Effector CD8-positive, alpha-beta T cell (primary cell): ENCODE data around the gene ZNF138.

Experiments used
- DNase-seq: peaks from one replicate; lab custom pipeline; 2025; lab: John Stamatoyannopoulos, UW

Gene ZNF138

GRCh38 chr7:64875258-64875657 lies 81.0 kb downstream of the ZNF138 start:
- DNase-seq: no peak

GRCh38 chr7:64875658-64876406 lies 81.6 kb downstream of the ZNF138 start:
- no peak for DNase-seq

- DNase-seq: peak; percentile 57
Observed at GRCh38 chr7:64876792-64877713, 82.8 kb downstream of the ZNF138 start.

GRCh38 chr7:64877714-64878610 lies 83.7 kb downstream of the ZNF138 start:
- DNase-seq: no peak

- DNase-seq: no peak
Observed at GRCh38 chr7:64878684-64879083, 84.5 kb downstream of the ZNF138 start.

GRCh38 chr7:64879086-64879730 lies 85.0 kb downstream of the ZNF138 start:
- DNase-seq: no peak

- DNase-seq: no peak
Observed at GRCh38 chr7:64879800-64880199, 85.6 kb downstream of the ZNF138 start.

- DNase-seq: no peak
Observed at GRCh38 chr7:64880322-64881297, 86.4 kb downstream of the ZNF138 start.

GRCh38 chr7:64881461-64882287 lies 87.4 kb downstream of the ZNF138 start:
- DNase-seq: no peak

- no peak for DNase-seq
Observed at GRCh38 chr7:64882341-64883112, 88.3 kb downstream of the ZNF138 start.
